GM18498 (cell line): ENCODE results near the gene SOD3.

Experiments used
- ATAC-seq: cut with Tn5 transposase; IDR thresholded peaks from one replicate; pipeline ENCODE4 v1.9.1; 2021; ENCODE audit warnings: mild to moderate bottlenecking, moderate library complexity; ENCODE audit not compliant: unreplicated experiment

Gene SOD3

DNA sequence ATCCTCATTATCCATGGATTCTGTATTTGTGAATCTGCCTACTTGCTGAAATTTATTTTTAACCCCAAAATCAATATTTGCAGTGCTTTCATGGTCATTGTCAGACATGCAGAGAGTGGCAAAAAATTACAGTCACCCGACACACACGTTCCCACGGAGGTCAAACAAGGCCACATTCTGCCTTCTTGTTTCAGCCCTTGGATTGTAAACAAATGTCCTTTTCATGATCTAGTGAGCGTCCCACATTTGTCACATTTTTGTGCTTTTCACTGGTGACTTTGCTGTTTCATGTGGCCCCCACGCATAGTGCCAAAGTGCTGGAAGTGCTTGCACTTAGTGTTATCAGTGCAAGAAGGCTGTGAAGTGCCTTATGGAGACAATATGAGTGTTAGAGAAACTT lies 45.0 kb downstream of the SOD3 start:
- ATAC-seq: no peak

GRCh38 chr4:24840826-24841543 lies 45.6 kb downstream of the SOD3 start:
- ATAC-seq: no peak

DNA sequence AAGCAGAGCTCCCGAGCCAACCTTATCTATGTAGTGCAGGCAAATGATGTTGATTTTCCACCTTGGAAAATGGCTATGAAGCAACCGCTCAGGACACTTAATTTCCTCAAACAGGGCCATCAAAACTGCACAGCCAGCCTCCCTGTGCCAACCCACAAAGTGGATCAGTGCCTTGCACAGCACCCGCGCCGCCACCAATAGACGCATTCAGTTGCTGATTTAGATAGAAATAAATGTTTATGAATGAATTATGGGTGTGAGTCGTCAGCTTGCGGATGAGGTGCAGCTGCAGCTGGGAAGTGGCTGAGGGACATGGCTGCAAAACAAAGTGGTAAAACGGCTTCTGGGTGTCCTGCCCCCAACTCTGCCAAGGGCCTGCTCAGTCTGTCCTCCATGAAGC lies 47.0 kb downstream of the SOD3 start:
- ATAC-seq: no peak

- ATAC-seq: no peak
Observed at GRCh38 chr4:24843096-24843495, 47.7 kb downstream of the SOD3 start.

GRCh38 chr4:24845132-24845531 lies 49.8 kb downstream of the SOD3 start:
- ATAC-seq: no peak

DNA sequence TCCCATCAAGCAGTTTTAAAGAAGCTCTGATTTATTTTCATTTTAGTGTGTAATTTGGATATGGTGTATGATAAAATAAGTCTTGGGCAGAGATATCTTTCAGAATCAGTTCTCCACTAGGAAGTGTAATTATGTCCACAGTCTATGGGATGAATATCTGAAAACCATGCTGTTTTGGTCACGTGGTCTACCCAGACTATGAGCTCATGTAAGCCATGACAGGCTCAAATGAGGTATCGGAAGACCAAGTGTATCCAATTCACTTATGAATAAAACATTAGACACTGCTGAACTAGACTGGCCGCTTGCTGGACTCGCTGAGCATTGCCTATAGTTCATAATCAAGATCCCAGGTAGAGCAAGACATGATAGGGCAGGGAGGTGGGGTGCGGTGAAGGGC lies 50.5 kb downstream of the SOD3 start:
- no peak for ATAC-seq

DNA sequence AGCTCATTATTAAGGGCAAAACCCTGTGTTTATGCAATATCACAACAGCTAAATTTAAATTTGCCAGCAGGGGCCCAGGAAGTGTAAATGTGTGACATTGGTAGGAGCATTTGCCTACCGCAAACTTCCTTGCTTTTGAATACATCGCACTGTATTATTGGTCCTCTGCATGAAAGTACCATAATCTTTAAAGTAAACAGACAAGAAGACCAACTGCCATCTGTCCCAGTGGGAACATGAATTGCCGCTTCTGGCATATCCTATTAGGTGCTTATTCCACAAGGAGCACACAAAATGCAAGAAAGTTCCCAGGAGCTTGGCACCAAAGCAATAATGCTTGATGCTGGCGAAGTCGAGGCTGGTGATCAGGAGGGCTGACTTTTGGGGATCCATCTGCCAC lies 51.3 kb downstream of the SOD3 start:
- no peak for ATAC-seq

DNA sequence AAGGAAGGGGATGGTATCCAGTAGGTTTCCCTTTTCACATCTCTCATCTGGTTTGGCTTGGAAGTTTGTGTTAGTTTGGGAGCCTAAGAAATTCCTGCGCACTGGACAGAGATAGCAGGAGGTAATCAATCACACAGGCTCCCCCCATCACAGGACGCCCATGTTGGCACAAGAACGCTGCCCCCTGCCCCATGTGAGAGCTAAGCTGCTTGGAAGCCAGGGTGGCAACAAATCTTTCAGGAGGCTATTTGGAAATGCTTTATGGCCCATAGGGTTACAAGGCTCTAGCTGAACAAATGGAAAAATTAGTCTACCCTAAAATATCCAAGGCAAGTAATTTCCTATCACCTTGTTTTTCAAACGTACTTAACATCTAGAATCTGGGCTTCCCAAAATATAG lies 54.0 kb downstream of the SOD3 start:
- no peak for ATAC-seq

DNA sequence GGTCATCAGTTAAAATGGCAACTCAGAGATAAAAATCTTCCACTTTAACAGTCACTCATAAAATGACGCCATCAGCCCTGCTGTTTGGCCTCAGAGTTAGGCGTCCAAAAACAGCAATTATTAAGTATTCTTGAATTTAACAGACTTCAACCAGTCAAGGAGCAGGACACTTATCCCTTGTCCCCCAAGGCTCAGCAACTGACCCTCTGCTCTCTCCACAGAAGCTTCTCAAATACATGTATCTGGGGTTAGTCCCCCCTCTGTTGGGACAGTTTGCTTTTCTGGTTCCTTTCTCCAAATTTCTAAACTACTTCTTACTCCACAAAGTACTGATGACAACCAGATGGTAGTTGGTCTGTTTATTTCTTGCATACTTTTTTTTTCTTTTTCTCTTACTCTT lies 54.4 kb downstream of the SOD3 start:
- no peak for ATAC-seq
